NCI-H2081 (cell line): ENCODE measurements around the gene ZBTB25.

Source experiments
- DNase-seq, 2 experiments: peaks; one replicate each; lab custom pipeline; 2025; lab: John Stamatoyannopoulos, UW

The ZBTB25 gene

GRCh38 chr14:64476438-64476837 is 27.2 kb downstream of the ZBTB25 start:
- DNase-seq: no peak

GRCh38 chr14:64475585-64476273 is 27.9 kb downstream of the ZBTB25 start:
- DNase-seq: no peak

- DNase-seq: no peak
Measured at GRCh38 chr14:64474698-64475097, 28.9 kb downstream of the ZBTB25 start.

GRCh38 chr14:64474041-64474440 is 29.6 kb downstream of the ZBTB25 start:
- DNase-seq: peak; percentile 2 to 43

GRCh38 chr14:64468451-64468850 is 35.2 kb downstream of the ZBTB25 start:
- DNase-seq: no peak

- DNase-seq: no peak
Measured at GRCh38 chr14:64467566-64467965, 36.1 kb downstream of the ZBTB25 start.

- no peak for DNase-seq
Measured at GRCh38 chr14:64467101-64467500, 36.5 kb downstream of the ZBTB25 start.

- DNase-seq: peak in 1 of 2 experiments; percentile 16
Measured at GRCh38 chr14:64465831-64466554, 37.6 kb downstream of the ZBTB25 start.

GRCh38 chr14:64465191-64465822 is 38.3 kb downstream of the ZBTB25 start, which contains the start of gene AKAP5:
Gene AKAP5 (plus strand): TSS chr14:64465499. CDS start chr14:64468395, 2,896 bp downstream.
- DNase-seq: peak; percentile 81 to 86

- peak in 1 of 2 experiments; percentile 26 for DNase-seq
Measured at GRCh38 chr14:64464651-64465050, 39.0 kb downstream of the ZBTB25 start.

GRCh38 chr14:64463873-64464272 is 39.8 kb downstream of the ZBTB25 start:
- DNase-seq: no peak

GRCh38 chr14:64463195-64463594 is 40.4 kb downstream of the ZBTB25 start:
- DNase-seq: no peak

- DNase-seq: no peak
Measured at GRCh38 chr14:64461221-64461620, 42.4 kb downstream of the ZBTB25 start.

- no peak for DNase-seq
Measured at GRCh38 chr14:64459405-64460136, 44.1 kb downstream of the ZBTB25 start.

GRCh38 chr14:64454671-64455070 is 49.0 kb downstream of the ZBTB25 start:
- no peak for DNase-seq

GRCh38 chr14:64450255-64450654 is 53.4 kb downstream of the ZBTB25 start:
- no peak for DNase-seq

- peak in 1 of 2 experiments; percentile 31 for DNase-seq
Measured at GRCh38 chr14:64447876-64448670, 55.6 kb downstream of the ZBTB25 start.

- peak in 1 of 2 experiments; percentile 16 for DNase-seq
Measured at GRCh38 chr14:64444984-64445845, 58.4 kb downstream of the ZBTB25 start.

GRCh38 chr14:64444140-64444539 is 59.5 kb downstream of the ZBTB25 start:
- no peak for DNase-seq

GRCh38 chr14:64442300-64442988 is 61.2 kb downstream of the ZBTB25 start:
- DNase-seq: no peak
